HG03457 (cell line): ENCODE results near the gene ZNF200.

Experiments
- ATAC-seq: cut with Tn5 transposase; IDR thresholded peaks from one replicate; pipeline ENCODE4 v1.9.1; 2021; ENCODE audit warnings: moderate number of reproducible peaks; ENCODE audit not compliant: unreplicated experiment

Gene ZNF200

DNA sequence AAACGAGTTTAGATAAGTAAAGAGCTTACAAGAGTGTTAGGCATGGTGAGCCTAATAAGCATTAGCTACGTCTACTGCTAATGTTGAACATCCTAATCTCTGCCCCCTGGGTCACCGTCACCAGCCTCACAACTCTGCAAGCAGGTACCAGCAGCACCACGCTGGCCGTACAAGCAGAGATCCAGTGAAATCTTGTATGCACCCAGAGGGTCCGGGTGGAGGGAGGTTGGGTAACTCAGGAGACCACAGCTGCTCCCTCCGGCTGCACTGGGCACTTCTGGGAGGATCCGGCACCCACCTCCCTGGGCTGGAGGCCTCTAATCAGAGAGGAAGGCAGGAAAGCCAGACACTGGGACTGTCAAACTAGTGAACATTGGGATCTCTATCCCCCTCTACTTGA is 55.3 kb downstream of the ZNF200 start:
- no peak for ATAC-seq

DNA sequence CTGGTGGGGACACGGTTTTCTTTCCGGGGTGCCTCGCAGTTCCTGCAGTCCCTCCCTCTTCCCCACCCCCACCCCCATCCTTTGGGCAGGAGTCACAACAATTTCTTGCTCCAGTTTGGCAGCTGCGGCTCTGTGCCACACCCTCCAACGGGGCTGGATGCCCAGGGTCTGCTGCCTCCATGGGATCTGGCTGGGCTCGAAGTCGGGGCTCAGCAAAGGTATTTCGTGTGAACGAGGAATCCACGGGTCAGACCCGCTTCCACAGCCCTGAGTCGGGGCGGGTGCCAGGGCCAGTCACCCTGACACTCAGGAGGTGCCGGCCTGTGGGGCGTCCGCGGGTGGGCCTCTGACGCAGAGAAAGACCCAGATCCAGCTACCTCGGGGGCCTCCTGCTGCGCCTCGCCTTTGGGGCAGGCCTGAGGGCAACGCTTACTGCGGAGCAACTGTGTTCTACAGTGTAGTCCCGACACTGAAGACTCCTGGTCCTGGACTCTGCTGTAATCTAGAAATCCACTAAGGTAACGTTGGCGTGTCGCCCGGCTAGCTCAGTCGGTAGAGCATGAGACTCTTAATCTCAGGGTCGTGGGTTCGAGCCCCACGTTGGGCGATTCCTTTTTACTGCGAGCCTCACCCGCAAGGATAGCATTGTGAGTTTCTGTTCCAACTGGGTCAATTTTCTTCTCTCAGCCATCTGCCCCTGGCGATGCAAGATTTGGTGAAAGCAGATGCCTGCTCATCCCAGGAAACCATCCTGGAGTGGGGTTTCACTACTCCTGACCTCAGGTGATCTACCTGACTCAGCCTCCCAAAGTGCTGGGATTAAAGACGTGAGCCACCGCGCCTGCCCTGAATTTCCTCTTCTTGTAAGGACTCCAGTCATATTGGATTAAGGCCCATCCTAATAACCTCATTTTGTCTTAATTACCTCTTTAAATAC is 59.5 kb downstream of the ZNF200 start:
- ATAC-seq, result no peak

DNA sequence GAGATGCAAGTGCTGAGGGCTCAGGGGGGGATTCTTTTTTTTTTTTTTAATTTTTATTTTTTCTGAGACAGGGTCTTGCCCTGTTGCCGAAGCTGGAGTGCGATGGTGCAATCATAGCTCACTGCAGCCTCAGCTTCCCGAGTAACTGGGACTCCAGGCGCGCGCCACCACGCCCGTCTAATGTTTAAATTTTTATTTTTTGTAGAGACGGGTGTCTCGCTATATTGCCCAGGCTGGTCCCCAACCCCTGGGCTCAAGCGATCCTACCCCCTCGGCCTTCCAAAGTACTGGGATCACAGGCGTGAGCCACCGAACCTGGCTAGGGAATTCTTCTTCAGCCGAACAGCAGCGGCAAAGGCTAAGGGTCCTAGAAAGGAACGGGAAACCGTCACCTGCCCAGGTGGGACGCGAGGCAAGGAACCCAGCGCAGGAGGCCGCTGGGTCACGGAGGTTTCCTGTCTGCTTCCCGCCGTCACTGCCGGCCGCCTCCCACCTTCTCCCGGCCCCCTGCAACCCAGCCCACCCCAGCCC is 60.3 kb downstream of the ZNF200 start:
- no peak for ATAC-seq

DNA sequence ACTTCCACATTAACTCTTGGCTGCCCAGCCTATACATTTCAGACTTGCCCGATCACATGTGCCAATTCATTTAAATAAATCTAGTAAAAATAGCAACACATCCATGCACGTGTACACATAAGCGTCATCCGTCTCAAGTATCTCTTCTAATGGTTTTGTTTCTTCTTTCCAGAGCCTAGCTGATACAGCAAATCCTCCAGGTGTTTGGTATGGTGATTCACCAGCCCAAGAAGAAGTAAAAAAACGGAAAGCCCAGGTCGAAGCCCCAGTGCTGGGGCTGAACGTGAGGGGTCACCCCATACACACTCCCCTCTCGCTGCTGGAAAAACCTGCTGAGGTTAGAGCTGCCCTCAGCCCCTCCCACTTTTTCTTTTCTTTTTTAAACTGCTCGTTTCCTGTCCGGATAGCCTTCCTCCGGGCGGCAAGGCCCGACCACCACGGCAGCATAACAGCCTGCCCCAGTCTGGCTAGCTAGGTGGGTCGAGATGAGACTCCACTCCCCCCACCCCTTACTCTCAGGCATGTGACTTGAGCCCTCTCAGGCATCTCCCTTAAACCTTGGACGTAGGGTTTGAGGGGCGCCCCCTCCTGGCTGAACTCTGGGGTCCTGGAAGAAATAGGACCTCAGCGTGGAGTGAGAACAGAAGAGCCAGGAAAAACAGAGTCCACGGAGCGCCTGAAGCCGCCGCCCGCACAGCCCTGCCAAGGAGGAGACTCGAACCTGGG is 60.9 kb downstream of the ZNF200 start:
- no peak for ATAC-seq
